Thymus (tissue), 11 donors: Measurements from ENCODE around the gene SHC4. TPM values are rescaled to one million over a fixed set of nuclear protein-coding genes. Genes with fewer than 3 reads are reported as not detected.

ENCODE experiments used
- DNase-seq, 9 donors: peaks; one replicate each; pipeline ENCODE4 v3.0.0-alpha.2; 2013; ENCODE audit warnings: low spot score in 9 of 9, low read depth in 6 of 9, missing footprints in 1 of 9
- H3K27ac ChIP-seq, 2 donors: one replicate each; pipeline ENCODE4 v1.5.1; 2013; ENCODE audit warnings: control low read depth in 1 of 2, low read depth in 1 of 2, low read length in 1 of 2, mild to moderate bottlenecking in 1 of 2, moderate library complexity in 1 of 2
- H3K27me3 ChIP-seq, 2 donors: one replicate each; pipeline ENCODE4 v1.5.1; 2013; ENCODE audit warnings: low read length in 1 of 2; ENCODE audit not compliant: control insufficient read depth in 2 of 2, insufficient read depth in 1 of 2
- H3K36me3 ChIP-seq, 2 donors: one replicate each; pipeline ENCODE4 v1.5.1; 2013; ENCODE audit warnings: low read length in 1 of 2, mild to moderate bottlenecking in 1 of 2, moderate library complexity in 1 of 2; ENCODE audit not compliant: control insufficient read depth in 2 of 2, insufficient read depth in 2 of 2
- H3K4me1 ChIP-seq, 2 donors: one replicate each; pipeline ENCODE4 v1.5.1; 2013; ENCODE audit warnings: low read length in 2 of 2; ENCODE audit not compliant: control insufficient read depth in 2 of 2, insufficient read depth in 2 of 2
- H3K4me3 ChIP-seq, 2 donors: one replicate each; pipeline ENCODE4 v1.5.1; 2013; ENCODE audit warnings: low read length in 2 of 2, control low read depth in 1 of 2, mild to moderate bottlenecking in 1 of 2
- H3K9me3 ChIP-seq, 2 donors: one replicate each; pipeline ENCODE4 v1.5.1; 2013; ENCODE audit warnings: low read length in 1 of 2, mild to moderate bottlenecking in 1 of 2; ENCODE audit not compliant: control insufficient read depth in 2 of 2, insufficient read depth in 1 of 2
- WGBS: extraction: QIAGEN DNeasy Blood & Tissue Kit; methylation state at CpG from one replicate; pipeline ENCODE4 v1.1.7; 2013; 5-methylcytosine and 5-hydroxymethylcytosine counted together
- polyA plus RNA-seq: library from polyadenylated mRNA; stranded (reverse); fragments of 200-250 nt; gene quantifications from one replicate; pipeline ENCODE4 v1.2.3, GENCODE V29; 2013
- total RNA-seq: library from RNA; stranded (reverse); fragments of 120-200 nt; gene quantifications from one replicate; pipeline ENCODE4 v1.2.4, GENCODE V29; 2013
- donor health status: healthy.

SHC4 gene
- total and polyA plus RNA-seq, 2 donors = 0.64 to 0.94 TPM

DNA sequence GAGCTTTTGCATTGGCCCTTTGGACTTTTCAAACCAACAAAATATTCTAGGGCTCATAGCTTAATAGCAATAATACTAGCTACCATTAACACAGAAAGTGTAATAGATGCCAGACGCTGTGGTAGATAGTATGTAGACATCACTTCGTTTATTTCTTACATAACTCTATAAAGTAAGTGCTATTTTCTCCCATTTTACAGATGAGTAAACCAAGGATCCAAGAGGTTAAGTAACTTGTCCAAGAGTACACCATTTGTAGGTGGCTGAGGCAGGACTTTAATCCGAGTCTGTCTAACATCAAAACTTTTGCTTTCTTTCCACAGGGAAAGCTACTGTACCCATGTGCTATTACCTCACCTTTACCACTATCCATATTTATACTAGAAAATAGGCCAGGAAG, 73.8 kb downstream of the SHC4 start:
- DNase-seq = no peak
- 95% methylated on average over 3 of the region's 3 CpGs for WGBS
- no peaks in the 10 kb centered on the region for H3K9me3 ChIP-seq
- no peaks in the 10 kb centered on the region for H3K4me1 ChIP-seq
- no peaks in the 10 kb centered on the region for H3K27me3 ChIP-seq
- no peak overlapping the region for H3K4me3 ChIP-seq
- H3K27ac ChIP-seq = no peak overlapping the region
- H3K36me3 ChIP-seq = no peaks in the 10 kb centered on the region

DNA sequence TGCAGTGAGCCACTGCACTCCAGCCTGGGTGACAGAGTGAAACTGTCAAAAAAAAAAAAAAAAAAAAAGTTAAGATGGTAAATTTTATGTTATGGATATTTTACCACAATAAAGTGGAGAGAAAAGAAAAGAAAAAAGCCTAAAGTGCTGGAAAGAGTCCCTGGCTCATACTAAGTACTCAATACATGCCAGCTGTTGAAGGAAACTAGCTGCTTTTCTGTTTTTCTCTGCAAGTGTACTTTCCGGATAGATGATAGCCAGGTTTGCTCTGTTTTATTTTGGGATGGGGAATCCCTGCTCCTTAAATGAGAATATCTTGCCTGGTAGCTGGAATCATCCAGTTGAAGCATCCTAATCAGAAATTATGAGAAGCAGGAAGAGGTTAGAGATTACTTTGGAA, 74.9 kb downstream of the SHC4 start:
- WGBS = 93% methylated on average over 1 of the region's 1 CpG
- Histone ChIP-seq H3K4me3 (no peak overlapping the region), H3K27ac (no peak overlapping the region), H3K27me3 (no peaks in the 10 kb centered on the region), H3K9me3 (no peaks in the 10 kb centered on the region), H3K36me3 (no peaks in the 10 kb centered on the region), H3K4me1 (no peaks in the 10 kb centered on the region)
- DNase-seq = no peak

DNA sequence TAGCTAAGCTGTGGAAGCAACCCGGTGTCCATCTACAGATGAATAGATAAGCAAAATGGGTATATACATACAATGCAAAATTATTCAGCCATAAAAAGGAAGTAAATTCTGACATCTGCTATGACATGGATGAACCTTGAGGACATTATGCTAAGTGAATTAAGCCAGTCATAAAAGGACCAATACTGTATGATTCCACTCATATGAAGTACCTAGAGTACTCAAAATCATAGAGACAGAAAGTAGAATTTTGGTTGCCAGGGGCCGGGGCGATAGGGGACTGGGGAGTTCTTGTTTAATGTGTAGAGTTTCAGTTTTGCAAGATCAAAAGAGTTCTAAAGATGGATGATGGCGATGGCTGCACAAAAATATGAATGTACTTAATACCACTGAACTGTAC, 75.5 kb downstream of the SHC4 start:
- no peak overlapping the region for H3K27ac ChIP-seq
- DNase-seq = no peak
- no peak overlapping the region for H3K4me3 ChIP-seq
- no peaks in the 10 kb centered on the region for H3K9me3 ChIP-seq
- no peaks in the 10 kb centered on the region for H3K36me3 ChIP-seq
- 97% methylated on average over 4 of the region's 4 CpGs for WGBS
- H3K4me1 ChIP-seq = no peaks in the 10 kb centered on the region
- no peaks in the 10 kb centered on the region for H3K27me3 ChIP-seq

DNA sequence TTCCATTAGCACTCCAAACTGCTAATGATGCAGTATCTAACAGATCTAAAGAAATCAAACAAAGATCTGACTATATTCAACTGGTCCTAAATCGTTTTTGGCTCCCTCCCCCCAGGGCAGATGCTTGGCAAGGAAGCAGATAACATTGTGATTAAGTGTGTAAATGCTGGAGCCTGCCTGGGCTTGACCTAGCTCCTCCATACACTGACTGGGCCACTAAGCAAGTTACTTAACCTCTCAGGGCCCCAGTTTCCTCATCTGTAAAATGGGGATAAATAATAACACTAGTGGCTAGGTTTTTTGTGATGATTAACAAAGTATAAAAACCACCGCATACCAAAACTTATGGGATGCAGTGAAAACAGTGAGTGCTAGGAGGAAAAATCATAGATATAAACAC, 76.6 kb downstream of the SHC4 start:
- 85% methylated on average over 2 of the region's 2 CpGs for WGBS
- DNase-seq = no peak
- no peak overlapping the region for H3K4me3 ChIP-seq
- H3K27ac ChIP-seq = no peak overlapping the region
- H3K9me3 ChIP-seq = no peaks in the 10 kb centered on the region
- no peaks in the 10 kb centered on the region for H3K4me1 ChIP-seq
- H3K36me3 ChIP-seq = no peaks in the 10 kb centered on the region
- H3K27me3 ChIP-seq = no peaks in the 10 kb centered on the region

DNA sequence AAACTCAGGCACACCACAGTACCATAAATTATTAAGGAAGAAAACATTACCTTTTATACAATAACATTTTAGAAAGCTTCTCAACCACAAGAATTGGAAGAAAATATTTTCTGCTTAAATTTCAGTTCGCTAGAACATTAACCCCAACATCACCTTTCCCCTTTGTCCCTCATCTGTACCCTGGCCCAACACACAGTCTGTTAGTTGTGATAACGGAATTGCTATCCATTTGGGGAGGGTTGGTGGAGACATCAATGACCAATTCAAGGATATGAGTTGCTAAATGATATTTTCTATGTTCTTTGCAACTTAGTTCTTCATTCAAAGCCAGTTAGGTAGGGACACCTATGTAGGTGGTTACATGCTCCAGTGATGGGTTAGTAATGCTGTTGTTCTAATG, 80.0 kb downstream of the SHC4 start:
- DNase-seq = no peak
- 98% methylated on average over 2 of the region's 2 CpGs for whole genome bisulfite sequencing
- Histone ChIP-seq H3K4me1 (peaks cover 0 to 2% of the 10 kb centered on the region in 2 donors), H3K27me3 (no peaks in the 10 kb centered on the region), H3K36me3 (no peaks in the 10 kb centered on the region), H3K4me3 (no peak overlapping the region), H3K9me3 (no peaks in the 10 kb centered on the region), H3K27ac (no peak overlapping the region)

DNA sequence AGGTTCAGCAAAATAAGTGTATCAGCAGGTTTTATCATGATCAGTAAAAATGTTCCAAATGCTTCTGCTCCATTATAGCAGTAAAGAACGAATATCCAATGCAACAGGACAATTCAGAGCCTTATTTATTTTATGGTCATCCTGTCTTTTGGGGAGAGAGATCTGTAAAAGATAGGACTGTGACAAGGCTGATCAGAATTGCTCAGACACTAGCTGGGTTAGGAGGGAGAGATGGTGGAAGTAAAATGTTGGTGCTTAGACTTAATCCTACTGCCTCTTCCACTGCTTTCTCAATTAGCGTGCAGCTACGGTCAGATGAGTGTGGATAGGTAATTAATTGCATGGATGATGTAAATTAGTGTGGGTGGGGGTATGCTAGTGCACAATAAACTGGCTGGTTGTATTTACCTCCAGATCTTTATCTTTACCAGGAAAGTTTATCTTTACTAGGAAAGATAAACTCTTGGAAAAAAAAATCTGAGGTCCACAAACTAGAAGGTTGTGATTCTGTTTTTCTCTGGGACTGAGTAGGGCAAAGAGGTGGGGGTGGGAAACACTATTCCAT, 83.6 kb downstream of the SHC4 start:
- Histone ChIP-seq H3K27me3 (no peaks in the 10 kb centered on the region), H3K4me3 (no peak overlapping the region), H3K27ac (no peak overlapping the region), H3K36me3 (no peaks in the 10 kb centered on the region), H3K9me3 (no peaks in the 10 kb centered on the region), H3K4me1 (peaks cover 0 to 2% of the 10 kb centered on the region in 2 donors)
- 93% methylated on average over 3 of the region's 3 CpGs for WGBS
- DNase-seq = no peak

DNA sequence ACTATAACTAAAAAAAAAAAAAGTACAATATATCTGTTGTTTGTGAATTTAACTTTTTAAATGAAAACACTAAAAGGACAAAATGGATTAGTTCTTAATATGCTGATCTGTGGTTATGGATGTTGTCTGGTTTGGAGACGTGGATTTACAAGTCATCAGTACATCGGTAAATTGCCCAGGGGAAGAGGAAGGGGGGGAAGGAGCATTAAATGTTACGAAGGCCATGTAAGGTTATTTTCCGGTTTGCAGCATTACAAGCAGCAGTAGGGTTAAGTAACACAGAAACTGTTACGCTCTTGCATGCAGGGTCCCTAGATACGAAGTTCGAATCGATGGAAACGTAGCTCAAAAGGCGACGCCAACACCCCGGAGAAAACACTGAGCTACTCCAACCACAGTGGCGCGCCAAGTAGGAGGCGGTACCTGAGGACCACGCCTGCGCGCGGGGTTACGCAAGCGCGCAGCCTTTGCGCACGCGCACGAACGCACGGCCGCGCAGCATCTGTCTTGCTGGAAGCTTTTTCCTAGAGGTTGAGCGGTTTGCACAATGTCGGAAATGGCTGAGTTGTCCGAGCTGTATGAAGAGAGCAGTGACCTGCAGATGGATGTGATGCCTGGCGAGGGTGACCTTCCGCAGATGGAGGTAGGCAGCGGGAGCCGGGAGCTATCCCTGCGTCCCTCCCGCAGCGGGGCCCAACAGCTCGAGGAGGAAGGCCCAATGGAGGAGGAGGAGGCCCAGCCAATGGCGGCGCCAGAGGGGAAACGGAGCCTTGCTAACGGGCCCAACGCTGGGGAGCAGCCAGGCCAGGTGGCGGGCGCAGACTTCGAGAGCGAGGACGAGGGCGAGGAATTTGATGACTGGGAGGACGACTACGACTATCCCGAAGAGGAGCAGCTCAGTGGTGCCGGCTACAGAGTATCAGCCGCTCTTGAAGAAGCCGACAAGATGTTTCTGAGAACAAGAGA, 85.8 kb downstream of the SHC4 start, which contains the start of gene EID1:
EID1 (plus strand) TSS at position 505 of the 966 bp plus-strand sequence; CDS start at position 548, 43 bp downstream.
- no peaks in the 10 kb centered on the region for H3K9me3 ChIP-seq
- H3K36me3 ChIP-seq = no peaks in the 10 kb centered on the region
- peak; percentile 94 to 98 (median 97) for DNase-seq
- H3K4me3 ChIP-seq = peak within 1 kb of the TSS; percentile 66 to 85
- under 1% methylated on average over 58 of the region's 58 CpGs for WGBS
- peak within 1 kb of the TSS; percentile 89 to 99 for H3K27ac ChIP-seq
- no peaks in the 10 kb centered on the region for H3K27me3 ChIP-seq
- H3K4me1 ChIP-seq = peaks cover 0 to 2% of the 10 kb centered on the region in 2 donors

DNA sequence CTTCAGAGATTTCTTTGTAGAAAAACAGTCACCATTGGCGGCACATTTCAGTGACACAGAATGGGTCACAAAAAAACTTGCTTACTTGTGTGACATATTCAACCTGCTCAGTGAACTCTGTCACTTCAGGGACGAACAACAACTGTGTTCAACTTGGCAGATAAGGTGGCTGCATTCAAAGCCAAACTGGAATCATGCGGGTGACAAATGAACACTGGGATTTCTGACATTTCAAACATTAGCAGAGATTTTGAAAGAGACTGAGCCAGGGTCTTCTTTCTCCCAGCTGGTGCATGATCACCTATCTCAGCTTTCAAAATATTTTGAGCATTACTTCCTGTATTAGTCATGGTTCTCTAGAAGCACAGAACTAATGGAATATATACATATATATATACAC, 87.7 kb downstream of the SHC4 start:
- Histone ChIP-seq H3K27me3 (no peaks in the 10 kb centered on the region), H3K9me3 (no peaks in the 10 kb centered on the region), H3K4me1 (peaks cover 0 to 2% of the 10 kb centered on the region in 2 donors), H3K4me3 (no peak overlapping the region), H3K27ac (no peak overlapping the region), H3K36me3 (no peaks in the 10 kb centered on the region)
- 98% methylated on average over 3 of the region's 3 CpGs for WGBS
- no peak for DNase-seq

DNA sequence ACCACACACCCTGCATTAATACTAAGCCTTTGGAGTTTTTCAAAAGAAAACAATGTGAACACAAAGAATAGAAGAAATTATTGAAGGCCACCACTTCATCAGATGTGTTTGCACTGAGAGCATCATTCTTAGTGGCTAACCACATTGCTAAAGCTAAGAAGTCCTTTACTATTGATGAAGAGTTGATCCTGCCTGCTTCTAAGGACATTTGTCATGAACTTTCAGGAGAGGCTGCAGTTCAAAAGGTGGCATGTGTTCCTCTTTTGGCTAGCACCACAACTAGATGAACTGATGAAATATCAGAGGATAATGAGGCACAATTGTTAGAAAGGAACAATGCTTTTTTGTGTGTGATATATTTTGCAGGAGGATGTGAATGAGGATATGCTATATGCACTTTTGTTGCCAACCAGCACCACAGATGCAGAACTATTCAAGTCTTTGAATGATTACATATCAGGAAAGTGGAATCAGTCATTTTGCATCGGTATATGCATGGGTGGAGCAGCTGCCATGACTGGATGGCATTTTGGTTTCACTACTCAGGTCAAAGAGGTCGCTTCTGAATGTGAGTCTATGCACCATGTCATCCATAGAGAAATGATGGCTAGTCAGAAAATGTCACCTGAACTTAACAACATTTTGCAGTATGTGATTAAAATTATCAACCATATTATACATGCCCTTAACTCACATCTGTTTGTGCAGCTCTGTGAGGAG, 88.3 kb downstream of the SHC4 start:
- DNase-seq = no peak
- Histone ChIP-seq H3K27me3 (no peaks in the 10 kb centered on the region), H3K36me3 (no peaks in the 10 kb centered on the region), H3K4me1 (peaks cover 0 to 2% of the 10 kb centered on the region in 2 donors), H3K9me3 (no peaks in the 10 kb centered on the region), H3K27ac (no peak overlapping the region), H3K4me3 (no peak overlapping the region)
- WGBS = 94% methylated on average over 2 of the region's 2 CpGs
